BLaER1 treated with 17β-estradiol and CSF1 and Interleukin-3, amounts not matched to agents 10 nM and 100 nM (cell line): ENCODE data around the gene IRF2.
A peak's percentile ranks its signal among the peaks of the same experiment; 100 is the strongest.
"Not testable (repeated sequence)": the region's sequence is repeated elsewhere in the genome, so short reads cannot be mapped to it uniquely, and the experiment has no call there.

Source experiments
- H3K27ac ChIP-seq, 11 experiments: shearing (Covaris generic); formaldehyde crosslinking; 2 replicates each; pipeline ENCODE4 v1.8.1; 2022
- H3K27me3 ChIP-seq, 11 experiments: shearing (Covaris generic); formaldehyde crosslinking; 2 replicates each; pipeline ENCODE4 v1.8.1; 2022
- H3K36me3 ChIP-seq, 11 experiments: shearing (Covaris generic); formaldehyde crosslinking; 2 replicates each; pipeline ENCODE4 v1.8.1; 2022
- H3K4me1 ChIP-seq, 10 experiments: shearing (Covaris generic); formaldehyde crosslinking; 2 replicates each; pipeline ENCODE4 v1.8.1; 2022
- H3K4me2 ChIP-seq, 11 experiments: shearing (Covaris generic); formaldehyde crosslinking; 2 replicates each; pipeline ENCODE4 v1.8.1; 2022
- H3K4me3 ChIP-seq, 10 experiments: shearing (Covaris generic); formaldehyde crosslinking; 2 replicates each; pipeline ENCODE4 v1.8.1; 2022
- H3K9ac ChIP-seq, 11 experiments: shearing (Covaris generic); formaldehyde crosslinking; 2 replicates each; pipeline ENCODE4 v1.8.1; 2022
- H3K9me3 ChIP-seq, 11 experiments: shearing (Covaris generic); formaldehyde crosslinking; replicated peaks in 1 of 11; 2 replicates each; pipeline ENCODE4 v1.8.1; 2022
- H4K20me1 ChIP-seq, 11 experiments: shearing (Covaris generic); formaldehyde crosslinking; 2 replicates each; pipeline ENCODE4 v1.8.1; 2022
- Cebpa-rat ChIP-seq, 11 experiments: shearing (Covaris generic); IDR thresholded peaks; 2 replicates each; pipeline ENCODE4 v1.8.1; 2022

IRF2 gene

DNA sequence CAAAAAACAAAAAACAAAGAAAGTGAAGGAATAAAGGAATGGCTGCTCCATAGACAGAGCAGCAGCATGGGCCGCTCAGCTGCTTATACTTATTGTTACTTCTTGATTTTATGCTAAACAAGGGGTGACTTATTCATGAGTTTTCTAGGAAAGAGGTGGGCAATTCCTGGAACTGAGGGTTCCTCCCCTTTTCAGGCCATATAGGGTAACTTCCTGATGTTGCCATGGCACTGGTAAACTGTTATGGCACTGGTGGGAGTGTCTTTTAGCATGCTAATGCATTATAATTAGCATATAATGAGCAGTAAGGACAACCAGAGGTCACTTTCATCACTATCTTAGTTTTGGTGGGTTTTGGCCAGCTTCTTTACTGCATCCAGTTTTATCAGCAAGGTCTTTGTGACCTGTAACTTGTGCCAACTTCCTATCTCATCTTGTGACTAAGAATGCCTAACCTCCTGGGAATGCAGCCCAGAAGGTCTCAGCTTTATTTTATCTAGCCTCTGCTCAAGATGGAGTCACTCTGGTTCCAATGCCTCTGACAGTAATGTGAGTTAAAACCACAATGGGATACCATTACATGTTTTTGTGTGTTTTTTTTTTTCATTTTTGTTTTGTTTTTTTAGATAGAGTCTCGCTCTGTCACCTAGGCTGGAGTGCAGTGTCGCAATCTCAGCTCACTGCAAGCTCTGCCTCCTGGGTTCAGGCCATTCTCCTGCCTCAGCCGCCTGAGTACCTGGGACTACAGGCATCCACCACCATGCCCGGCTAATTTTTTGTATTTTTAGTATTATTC, 134.8 kb downstream of the IRF2 start:
- H3K27me3 ChIP-seq, H3K4me3 ChIP-seq, H4K20me1 ChIP-seq: not testable (repeated sequence)
- TF ChIP-seq Cebpa-rat (IDR thresholded peaks at IDR 0.05): peak in 4 of 11 experiments; percentile 9 to 43 (median 28); a peak in 3 of 22 replicates
- Histone ChIP-seq H3K36me3 (peaks cover 0 to 54% (median 30%) of the 10 kb centered on the region in 11 experiments; a peak in 16 of 22 replicates), H3K9me3 (peaks cover 10 to 35% (median 24%) of the 10 kb centered on the region in 11 experiments; a peak in 20 of 22 replicates), H3K4me1 (peaks cover 30 to 61% (median 50%) of the 10 kb centered on the region in 10 experiments), H3K27ac (peak overlapping the region in 6 of 11 experiments; percentile 27 to 73 (median 57); a peak in 9 of 22 replicates), H3K4me2 (peak overlapping the region in 6 of 11 experiments; percentile 5 to 44 (median 23); a peak in 7 of 22 replicates), H3K9ac (0 out of 22 replicates have a peak overlapping the region, but pooled peaks of 1 of the 11 experiments have one; percentile 25)

DNA sequence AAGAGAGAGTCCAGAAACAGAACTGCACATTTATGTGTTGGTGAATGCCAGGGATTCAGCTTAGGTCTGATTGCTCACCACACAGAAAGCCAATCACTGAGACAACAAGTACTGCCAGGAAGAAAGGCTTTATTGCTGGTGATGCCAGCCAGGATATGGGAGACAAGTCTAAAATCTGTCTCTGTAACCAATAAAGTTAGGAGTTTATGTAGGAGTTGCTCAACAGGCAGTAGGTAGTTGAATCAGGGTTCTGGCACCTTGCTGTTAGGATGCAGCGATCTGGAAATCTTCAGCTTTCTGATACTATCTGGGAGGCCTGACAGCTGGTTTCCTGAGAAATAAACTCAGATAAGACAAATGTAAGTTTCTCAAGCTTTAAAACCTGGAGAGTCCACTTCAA, 136.4 kb downstream of the IRF2 start:
- H3K36me3 ChIP-seq: peaks cover 0 to 62% (median 32%) of the 10 kb centered on the region in 11 experiments; a peak in 16 of 22 replicates
- no peaks in the 10 kb centered on the region for H4K20me1 ChIP-seq
- peaks cover 10 to 35% (median 24%) of the 10 kb centered on the region in 11 experiments; a peak in 20 of 22 replicates for H3K9me3 ChIP-seq
- no peak overlapping the region for H3K4me2 ChIP-seq
- no peak overlapping the region for H3K9ac ChIP-seq
- no peak overlapping the region for H3K4me3 ChIP-seq
- TF ChIP-seq Cebpa-rat (IDR thresholded peaks at IDR 0.05): no peak
- peaks cover 13 to 59% (median 38%) of the 10 kb centered on the region in 10 experiments for H3K4me1 ChIP-seq
- H3K27me3 ChIP-seq: no peaks in the 10 kb centered on the region
- H3K27ac ChIP-seq: no peak overlapping the region
